A673 (cell line): ENCODE measurements around the gene CASQ1.

ENCODE experiments used
- EZH2 ChIP-seq: fragments of 200-600 bp; sonication (generic); IDR thresholded peaks from 2 replicates; pipeline ENCODE4 v1.6.1; 2017; ENCODE audit warnings: borderline replicate concordance, low read depth, mild to moderate bottlenecking, mixed read lengths, antibody characterized with exemption, low read length; ENCODE audit not compliant: poor library complexity, severe bottlenecking
- TF ChIP-seq, protein P1 (sequence below): fragments of 300-800, 200-600 bp; sonication (generic); conservative IDR thresholded peaks from 2 replicates; pipeline ENCODE4 v1.5.1; 2017; ENCODE audit warnings: low read depth, mild to moderate bottlenecking, antibody characterized with exemption, low read length, moderate library complexity, mixed read lengths

DNA sequence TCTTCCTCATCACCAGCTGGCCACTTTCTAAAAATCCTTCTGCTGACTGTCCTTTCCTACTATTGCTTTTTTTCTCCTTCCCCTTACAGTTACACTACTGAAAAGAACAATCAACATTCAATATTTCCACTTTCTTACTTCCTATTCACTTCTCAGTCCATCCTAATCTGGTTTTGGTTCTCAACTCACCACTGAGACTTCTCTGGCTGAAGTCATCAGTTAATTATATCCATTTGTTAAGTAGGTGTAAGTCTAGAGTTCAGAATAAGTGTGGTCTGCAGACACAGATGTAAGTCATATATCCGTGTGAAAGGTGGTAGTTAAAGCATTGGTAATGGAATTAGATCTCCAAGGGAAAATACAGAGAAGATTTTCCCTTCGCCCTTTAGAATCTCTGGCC lies 36.2 kb downstream of the CASQ1 start:
- TF ChIP-seq, protein P1, sequence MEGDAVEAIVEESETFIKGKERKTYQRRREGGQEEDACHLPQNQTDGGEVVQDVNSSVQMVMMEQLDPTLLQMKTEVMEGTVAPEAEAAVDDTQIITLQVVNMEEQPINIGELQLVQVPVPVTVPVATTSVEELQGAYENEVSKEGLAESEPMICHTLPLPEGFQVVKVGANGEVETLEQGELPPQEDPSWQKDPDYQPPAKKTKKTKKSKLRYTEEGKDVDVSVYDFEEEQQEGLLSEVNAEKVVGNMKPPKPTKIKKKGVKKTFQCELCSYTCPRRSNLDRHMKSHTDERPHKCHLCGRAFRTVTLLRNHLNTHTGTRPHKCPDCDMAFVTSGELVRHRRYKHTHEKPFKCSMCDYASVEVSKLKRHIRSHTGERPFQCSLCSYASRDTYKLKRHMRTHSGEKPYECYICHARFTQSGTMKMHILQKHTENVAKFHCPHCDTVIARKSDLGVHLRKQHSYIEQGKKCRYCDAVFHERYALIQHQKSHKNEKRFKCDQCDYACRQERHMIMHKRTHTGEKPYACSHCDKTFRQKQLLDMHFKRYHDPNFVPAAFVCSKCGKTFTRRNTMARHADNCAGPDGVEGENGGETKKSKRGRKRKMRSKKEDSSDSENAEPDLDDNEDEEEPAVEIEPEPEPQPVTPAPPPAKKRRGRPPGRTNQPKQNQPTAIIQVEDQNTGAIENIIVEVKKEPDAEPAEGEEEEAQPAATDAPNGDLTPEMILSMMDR = no peak
- TF ChIP-seq EZH2 = no peak
